ENCODE data around the gene CRISPLD2.

DNA sequence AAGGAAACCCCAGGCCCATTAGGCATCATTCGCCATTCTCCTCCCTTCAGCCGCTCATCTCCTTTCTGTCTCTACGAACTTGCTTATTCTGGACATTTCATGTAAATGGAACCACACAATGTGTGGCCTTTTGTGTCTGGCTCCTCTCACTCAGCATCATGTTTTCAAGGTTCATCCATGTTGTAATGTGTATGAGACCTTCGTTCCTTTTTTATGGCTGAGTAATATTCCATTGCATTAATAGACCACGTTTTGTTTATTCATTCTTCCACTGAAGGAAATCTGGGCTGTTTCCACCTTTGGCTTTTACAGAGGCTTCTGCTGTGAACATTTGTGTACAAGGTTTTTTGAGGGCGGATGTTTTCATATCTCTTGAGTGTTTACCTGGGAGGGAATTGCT lies 3.2 kb downstream of the CRISPLD2 start:
- TF ChIP-seq, protein P1, sequence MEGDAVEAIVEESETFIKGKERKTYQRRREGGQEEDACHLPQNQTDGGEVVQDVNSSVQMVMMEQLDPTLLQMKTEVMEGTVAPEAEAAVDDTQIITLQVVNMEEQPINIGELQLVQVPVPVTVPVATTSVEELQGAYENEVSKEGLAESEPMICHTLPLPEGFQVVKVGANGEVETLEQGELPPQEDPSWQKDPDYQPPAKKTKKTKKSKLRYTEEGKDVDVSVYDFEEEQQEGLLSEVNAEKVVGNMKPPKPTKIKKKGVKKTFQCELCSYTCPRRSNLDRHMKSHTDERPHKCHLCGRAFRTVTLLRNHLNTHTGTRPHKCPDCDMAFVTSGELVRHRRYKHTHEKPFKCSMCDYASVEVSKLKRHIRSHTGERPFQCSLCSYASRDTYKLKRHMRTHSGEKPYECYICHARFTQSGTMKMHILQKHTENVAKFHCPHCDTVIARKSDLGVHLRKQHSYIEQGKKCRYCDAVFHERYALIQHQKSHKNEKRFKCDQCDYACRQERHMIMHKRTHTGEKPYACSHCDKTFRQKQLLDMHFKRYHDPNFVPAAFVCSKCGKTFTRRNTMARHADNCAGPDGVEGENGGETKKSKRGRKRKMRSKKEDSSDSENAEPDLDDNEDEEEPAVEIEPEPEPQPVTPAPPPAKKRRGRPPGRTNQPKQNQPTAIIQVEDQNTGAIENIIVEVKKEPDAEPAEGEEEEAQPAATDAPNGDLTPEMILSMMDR (IDR thresholded peaks at IDR 0.05; ENCODE audit: low read depth, low read length) = no peak
- no peak for TF ChIP-seq EZH2phosphoT487 (IDR thresholded peaks at IDR 0.05; ENCODE audit: low read depth)

Data from OCI-LY3 (cell line).